MM.1S (cell line): ENCODE results near the gene STARD8.

Experiments used
- DNase-seq: peaks from one replicate; pipeline ENCODE4 v3.0.0-alpha.2; 2015
- H2AFZ ChIP-seq: fragments of 300-600 bp; sonication (generic); 2 replicates; pipeline ENCODE4 v1.6.0; 2016; ENCODE audit warnings: antibody characterized with exemption, low read length
- H3F3A ChIP-seq: fragments of 300-600 bp; sonication (generic); 2 replicates; pipeline ENCODE4 v1.6.1; 2016; ENCODE audit warnings: mild to moderate bottlenecking, antibody characterized with exemption, low read length, moderate library complexity, mixed read lengths; ENCODE audit not compliant: insufficient read depth
- H3K27ac ChIP-seq: fragments of 300-600 bp; sonication (generic); 2 replicates; pipeline ENCODE4 v1.5.1; 2016; ENCODE audit warnings: mild to moderate bottlenecking, low read length
- H3K27me3 ChIP-seq: fragments of 300-600 bp; sonication (generic); replicated peaks from 2 replicates; pipeline ENCODE4 v1.6.0; 2016; ENCODE audit warnings: low read length; ENCODE audit not compliant: insufficient read depth
- H3K36me3 ChIP-seq: fragments of 300-600 bp; sonication (generic); replicated peaks from 2 replicates; pipeline ENCODE4 v1.6.1; 2016; ENCODE audit warnings: mild to moderate bottlenecking, low read length, mixed read lengths; ENCODE audit not compliant: insufficient read depth
- H3K4me1 ChIP-seq: fragments of 300-600 bp; sonication (generic); 2 replicates; pipeline ENCODE4 v1.6.1; 2016; ENCODE audit warnings: low read length, mixed read lengths
- H3K4me2 ChIP-seq: fragments of 300-600 bp; sonication (generic); 2 replicates; pipeline ENCODE4 v1.6.0; 2016; ENCODE audit warnings: low read depth, low read length
- H3K4me3 ChIP-seq: fragments of 300-600 bp; sonication (generic); 2 replicates; pipeline ENCODE4 v1.5.1; 2016; ENCODE audit warnings: low read length, mixed read lengths
- H3K79me2 ChIP-seq: fragments of 300-600 bp; sonication (generic); 2 replicates; pipeline ENCODE4 v1.6.1; 2016; ENCODE audit warnings: mixed run types, low read length, mixed read lengths
- H3K9ac ChIP-seq: fragments of 300-600 bp; sonication (generic); 2 replicates; pipeline ENCODE4 v1.6.1; 2016; ENCODE audit warnings: low read length, mixed read lengths
- H3K9me2 ChIP-seq: fragments of 300-600 bp; sonication (generic); replicated peaks from 2 replicates; pipeline ENCODE4 v1.6.1; 2016; ENCODE audit warnings: mild to moderate bottlenecking, low read length, mixed read lengths; ENCODE audit not compliant: insufficient read depth
- H3K9me3 ChIP-seq: fragments of 300-600 bp; sonication (generic); replicated peaks from 2 replicates; pipeline ENCODE4 v1.6.1; 2016; ENCODE audit warnings: mild to moderate bottlenecking, low read length, mixed read lengths; ENCODE audit not compliant: insufficient read depth
- H4K20me1 ChIP-seq: fragments of 300-600 bp; sonication (generic); 2 replicates; pipeline ENCODE4 v1.6.1; 2016; ENCODE audit warnings: mild to moderate bottlenecking, low read length, moderate library complexity, mixed read lengths; ENCODE audit not compliant: insufficient read depth
- CTCF ChIP-seq: fragments of 300-600 bp; sonication (generic); IDR thresholded peaks from 2 replicates; pipeline ENCODE4 v1.5.1; 2016; ENCODE audit warnings: antibody characterized with exemption, low read length, mixed read lengths
- EZH2 ChIP-seq: fragments of 300-600 bp; sonication (generic); optimal IDR thresholded peaks from 2 replicates; pipeline ENCODE3; 2017; ENCODE audit warnings: low read depth, mild to moderate bottlenecking, antibody characterized with exemption, low read length, mixed read lengths
- EZH2phosphoT487 ChIP-seq: fragments of 300-600 bp; sonication (generic); IDR thresholded peaks from 2 replicates; pipeline ENCODE4 v1.6.1; 2018; ENCODE audit warnings: antibody characterized with exemption, low read length

The STARD8 gene

GRCh38 chrX:68711845-68712244, 64.4 kb downstream of the STARD8 start:
- no peak overlapping the region for H2AFZ ChIP-seq
- no peaks in the 10 kb centered on the region for H3K36me3 ChIP-seq
- no peak overlapping the region for H3K4me3 ChIP-seq
- TF ChIP-seq EZH2phosphoT487 (no peak), CTCF (no peak), EZH2 (no peak)
- no peaks in the 10 kb centered on the region for H3K27me3 ChIP-seq
- H3K9me3 ChIP-seq, result no peaks in the 10 kb centered on the region
- no peak overlapping the region for H3K4me2 ChIP-seq
- H3K9me2 ChIP-seq, result no peaks in the 10 kb centered on the region
- no peaks in the 10 kb centered on the region for H3K4me1 ChIP-seq
- H3F3A ChIP-seq, result no peaks in the 10 kb centered on the region
- no peaks in the 10 kb centered on the region for H4K20me1 ChIP-seq
- no peak overlapping the region for H3K9ac ChIP-seq
- H3K27ac ChIP-seq, result no peak overlapping the region
- no peak for DNase-seq
- H3K79me2 ChIP-seq, result no peaks in the 10 kb centered on the region

GRCh38 chrX:68714856-68715255, 67.4 kb downstream of the STARD8 start:
- DNase-seq, result no peak
- no peaks in the 10 kb centered on the region for H3K9me2 ChIP-seq
- no peak overlapping the region for H3K9ac ChIP-seq
- H3F3A ChIP-seq, result no peaks in the 10 kb centered on the region
- H3K4me2 ChIP-seq, result no peak overlapping the region
- no peaks in the 10 kb centered on the region for H3K9me3 ChIP-seq
- no peak overlapping the region for H3K4me3 ChIP-seq
- no peaks in the 10 kb centered on the region for H4K20me1 ChIP-seq
- H3K4me1 ChIP-seq, result no peaks in the 10 kb centered on the region
- no peaks in the 10 kb centered on the region for H3K27me3 ChIP-seq
- H2AFZ ChIP-seq, result no peak overlapping the region
- no peak overlapping the region for H3K27ac ChIP-seq
- H3K79me2 ChIP-seq, result no peaks in the 10 kb centered on the region
- TF ChIP-seq EZH2, result no peak
- TF ChIP-seq CTCF, result no peak
- no peak for TF ChIP-seq EZH2phosphoT487
- no peaks in the 10 kb centered on the region for H3K36me3 ChIP-seq

GRCh38 chrX:68717196-68717595, 69.7 kb downstream of the STARD8 start:
- Histone ChIP-seq H3K36me3 (no peaks in the 10 kb centered on the region), H3K9me2 (no peaks in the 10 kb centered on the region), H3K9ac (no peak overlapping the region), H3F3A (no peaks in the 10 kb centered on the region), H2AFZ (no peak overlapping the region), H3K4me2 (no peak overlapping the region), H3K27me3 (no peaks in the 10 kb centered on the region), H3K4me1 (no peaks in the 10 kb centered on the region), H4K20me1 (no peaks in the 10 kb centered on the region), H3K79me2 (no peaks in the 10 kb centered on the region), H3K4me3 (no peak overlapping the region), H3K27ac (no peak overlapping the region), H3K9me3 (no peaks in the 10 kb centered on the region)
- TF ChIP-seq CTCF, result no peak
- no peak for TF ChIP-seq EZH2phosphoT487
- TF ChIP-seq EZH2, result no peak
- DNase-seq, result no peak
